AG04450 (cell line): ENCODE measurements around the gene ENOX1. TPM values are rescaled to one million over a fixed set of nuclear protein-coding genes. Genes with fewer than 3 reads are reported as not detected.

Experiments
- CTCF ChIA-PET: fragments of 300-600, 350-600 bp; formaldehyde crosslinking; extraction: SDS; loops from one replicate; lab custom pipeline; 2022; ENCODE audit warnings: antibody characterized with exemption, inconsistent platforms; lab: Charles Lee
- POLR2A ChIA-PET: fragments of 350-600 bp; formaldehyde crosslinking; extraction: SDS; loops from one replicate; lab custom pipeline; 2021; ENCODE audit warnings: antibody characterized with exemption, inconsistent platforms; lab: Yijun Ruan, JAX
- DNase-seq: peaks from one replicate; pipeline ENCODE4 v3.0.0-alpha.2; 2011; ENCODE audit warnings: low read depth, low spot score
- H3K27ac ChIP-seq: one replicate; pipeline ENCODE4 v1.5.1; 2012; ENCODE audit warnings: low read depth, low read length, control low read depth
- H3K27me3 ChIP-seq: one replicate; pipeline ENCODE4 v1.6.0; 2012; ENCODE audit warnings: low read length; ENCODE audit not compliant: control insufficient read depth, insufficient read depth
- H3K4me3 ChIP-seq: 2 replicates; pipeline ENCODE4 v1.5.1; 2011; ENCODE audit warnings: mild to moderate bottlenecking, low read depth, low read length, control low read depth
- H3K9me3 ChIP-seq: 2 replicates; pipeline ENCODE4 v1.5.1; 2012; ENCODE audit warnings: low read length; ENCODE audit not compliant: control insufficient read depth, insufficient read depth
- CTCF ChIP-seq: IDR thresholded peaks from 2 replicates; pipeline ENCODE4 v1.5.1; 2011; ENCODE audit warnings: low read depth, low read length, control low read depth, inconsistent platforms
- polyA plus RNA-seq: library from polyadenylated mRNA; depleted of rRNA; stranded (reverse); fragments of >200 nt; gene quantifications from 2 replicates; pipeline ENCODE4 v1.2.3, GENCODE V29; 2011

ENOX1 gene
- polyA plus RNA-seq, 1 experiment, result 3.9 TPM

GRCh38 chr13:43822969-43823368 is 36.2 kb upstream of the ENOX1 start:
- ChIA-PET CTCF (no interaction called here), POLR2A (no interaction called here)
- Histone ChIP-seq H3K4me3 (no peak overlapping the region), H3K9me3 (no peaks in the 10 kb centered on the region), H3K27ac (no peak overlapping the region), H3K27me3 (no peaks in the 10 kb centered on the region)
- no peak for DNase-seq
- TF ChIP-seq CTCF, result no peak

GRCh38 chr13:43816401-43816889 is 29.7 kb upstream of the ENOX1 start:
- ChIA-PET POLR2A (no interaction called here), CTCF (interaction anchor here (2.1 to 3.2 kb wide), 2 partner anchors 12 to 732 kb away, joined by 5 to 17 read pairs; no protein-coding TSS in a partner anchor)
- no peaks in the 10 kb centered on the region for H3K9me3 ChIP-seq
- no peak for TF ChIP-seq CTCF
- no peak overlapping the region for H3K27ac ChIP-seq
- H3K27me3 ChIP-seq, result no peaks in the 10 kb centered on the region
- no peak for DNase-seq
- H3K4me3 ChIP-seq, result no peak overlapping the region

- CTCF ChIA-PET, result interaction anchor here (0.6 to 3.2 kb wide), 6 partner anchors 11 to 1220 kb away, joined by 3 to 17 read pairs (median 5); no protein-coding TSS in a partner anchor
- TF ChIP-seq CTCF, result no peak
- Histone ChIP-seq H3K27ac (peak overlapping the region; percentile 82), H3K9me3 (no peaks in the 10 kb centered on the region), H3K27me3 (no peaks in the 10 kb centered on the region), H3K4me3 (no peak overlapping the region)
- POLR2A ChIA-PET, result interaction anchor here (0.9 to 1.5 kb wide), 3 partner anchors 10 to 547 kb away, joined by 3 to 5 read pairs (median 4); partner anchors contain the start of genes CCDC122 and LACC1
- DNase-seq, result peak; percentile 30
Observed at GRCh38 chr13:43815204-43815603, 28.4 kb upstream of the ENOX1 start.

GRCh38 chr13:43808676-43809075 is 21.9 kb upstream of the ENOX1 start:
- no peak for DNase-seq
- ChIA-PET POLR2A (no interaction called here), CTCF (no interaction called here)
- Histone ChIP-seq H3K4me3 (no peak overlapping the region), H3K9me3 (no peaks in the 10 kb centered on the region), H3K27ac (no peak overlapping the region), H3K27me3 (no peaks in the 10 kb centered on the region)
- no peak for TF ChIP-seq CTCF

- no peak overlapping the region for H3K27ac ChIP-seq
- no peak for TF ChIP-seq CTCF
- no peaks in the 10 kb centered on the region for H3K27me3 ChIP-seq
Observed at GRCh38 chr13:43805681-43806128, 18.9 kb upstream of the ENOX1 start.

More at GRCh38 chr13:43805681-43806128, 18.9 kb upstream of the ENOX1 start:
- no peak overlapping the region for H3K4me3 ChIP-seq
- CTCF ChIA-PET, result interaction anchor here (0.6 to 3.2 kb wide), 5 partner anchors 9 to 837 kb away, joined by 3 to 62 read pairs (median 15); no protein-coding TSS in a partner anchor
- DNase-seq, result no peak
- POLR2A ChIA-PET, result interaction anchor here (0.7 kb wide), 1 partner anchor 9 kb away, joined by 5 read pairs; no protein-coding TSS in a partner anchor
- H3K9me3 ChIP-seq, result no peaks in the 10 kb centered on the region
